COR-L47 (cell line): ENCODE measurements around the gene PLK2.
A peak's percentile ranks its signal among the peaks of the same experiment; 100 is the strongest.

Experiments used
- DNase-seq: peaks from one replicate; lab custom pipeline; 2025; lab: John Stamatoyannopoulos, UW

PLK2 gene

GRCh38 chr5:58477760-58478376 lies 18.0 kb upstream of the PLK2 start:
- DNase-seq = no peak

GRCh38 chr5:58475404-58475803 lies 15.5 kb upstream of the PLK2 start:
- DNase-seq = no peak

- no peak for DNase-seq
Observed at GRCh38 chr5:58469896-58470295, 10.0 kb upstream of the PLK2 start.

GRCh38 chr5:58466939-58467338 lies 7.1 kb upstream of the PLK2 start:
- no peak for DNase-seq

- peak; percentile 41 for DNase-seq
Observed at GRCh38 chr5:58462623-58463230, 2.8 kb upstream of the PLK2 start.

- peak; percentile 20 for DNase-seq
Observed at GRCh38 chr5:58462154-58462553, 2.3 kb upstream of the PLK2 start.

- peak; percentile 90 for DNase-seq
Observed at GRCh38 chr5:58460732-58461286, 923 bp upstream of the PLK2 start.

- peak; percentile 38 for DNase-seq
Observed at GRCh38 chr5:58459146-58460001, 512 bp downstream of the PLK2 start.

GRCh38 chr5:58458743-58459145 lies 1.1 kb downstream of the PLK2 start:
- no peak for DNase-seq

- no peak for DNase-seq
Observed at GRCh38 chr5:58458141-58458742, 1.6 kb downstream of the PLK2 start.

- DNase-seq = no peak
Observed at GRCh38 chr5:58457050-58457449, 2.8 kb downstream of the PLK2 start.

GRCh38 chr5:58456486-58456885 lies 3.4 kb downstream of the PLK2 start:
- DNase-seq = no peak

- no peak for DNase-seq
Observed at GRCh38 chr5:58456026-58456425, 3.9 kb downstream of the PLK2 start.

- DNase-seq = no peak
Observed at GRCh38 chr5:58455480-58455879, 4.4 kb downstream of the PLK2 start.

GRCh38 chr5:58455066-58455465 lies 4.8 kb downstream of the PLK2 start:
- DNase-seq = no peak

GRCh38 chr5:58454025-58454424 lies 5.9 kb downstream of the PLK2 start:
- DNase-seq = no peak

- no peak for DNase-seq
Observed at GRCh38 chr5:58453306-58453705, 6.6 kb downstream of the PLK2 start.

- no peak for DNase-seq
Observed at GRCh38 chr5:58452566-58453258, 7.2 kb downstream of the PLK2 start.

GRCh38 chr5:58451732-58452565 lies 7.9 kb downstream of the PLK2 start:
- no peak for DNase-seq

GRCh38 chr5:58450811-58451629 lies 8.9 kb downstream of the PLK2 start:
- DNase-seq = no peak
